B cell (primary cell): Measurements from ENCODE around the gene NMT2. TPM values are rescaled to one million over a fixed set of nuclear protein-coding genes. Genes with fewer than 3 reads are reported as not detected.

Experiments used
- ATAC-seq: fragments of 200-7000 bp; cut with Tn5 transposase; one replicate; pipeline ENCODE4 v1.10.0; 2021; ENCODE audit warnings: low read depth, mild to moderate bottlenecking, moderate number of reproducible peaks, moderate library complexity
- CTCF ChIA-PET: fragments of 350-600 bp; sonication (Branson Sonifier 250); formaldehyde crosslinking; loops from one replicate; lab custom pipeline; 2021; ENCODE audit warnings: antibody characterized with exemption, inconsistent platforms; lab: Charles Lee
- POLR2A ChIA-PET: fragments of 350-600 bp; sonication (Branson Sonifier 250); formaldehyde crosslinking; loops from one replicate; lab custom pipeline; 2021; ENCODE audit warnings: antibody characterized with exemption; lab: Charles Lee
- DNase-seq: peaks from one replicate; pipeline ENCODE4 v3.0.0; 2013
- H2AFZ ChIP-seq: 2 replicates; pipeline ENCODE4 v1.6.1; 2012; ENCODE audit warnings: mild to moderate bottlenecking, low read depth, low read length; ENCODE audit not compliant: insufficient read depth, poor library complexity, severe bottlenecking
- H3K27ac ChIP-seq, 2 donors: 1 replicate in 1 of 2; 2 replicates in 1 of 2; pipeline ENCODE4 v1.5.1; 2012 to 2013; ENCODE audit warnings: low read length in 2 of 2, mild to moderate bottlenecking in 2 of 2, moderate library complexity in 1 of 2
- H3K27me3 ChIP-seq, 4 experiments: fragments of 200-600 bp in 1 of 4; sonication (generic) in 1 of 4; replicated peaks in 1 of 4; 1 replicate in 2 of 4; 2 replicates in 2 of 4; pipeline versions ENCODE4 v1.6.1 to v1.7.0; 2013 to 2016; ENCODE audit warnings: low read length in 3 of 4, mild to moderate bottlenecking in 2 of 4, mixed read lengths in 1 of 4, moderate library complexity in 1 of 4; ENCODE audit not compliant: insufficient read depth in 4 of 4, control insufficient read depth in 3 of 4; ENCODE audit errors: control extremely low read depth in 1 of 4
- H3K36me3 ChIP-seq, 2 experiments: replicated peaks in 1 of 2; 1 replicate in 1 of 2; 2 replicates in 1 of 2; pipeline versions ENCODE4 v1.6.1 to v1.7.1; 2013; ENCODE audit warnings: low read length in 1 of 2; ENCODE audit not compliant: insufficient read depth in 2 of 2, control insufficient read depth in 1 of 2; ENCODE audit errors: control extremely low read depth in 1 of 2, extremely low read depth in 1 of 2
- H3K4me1 ChIP-seq, 2 donors: fragments of 200-600 bp in 1 of 2; sonication (generic) in 1 of 2; 1 replicate in 1 of 2; 2 replicates in 1 of 2; pipeline versions ENCODE4 v1.5.1 to v1.6.1; 2013 to 2017; ENCODE audit warnings: low read length in 2 of 2; ENCODE audit not compliant: control insufficient read depth in 2 of 2, insufficient read depth in 2 of 2
- H3K4me2 ChIP-seq: replicated peaks from 2 replicates; pipeline ENCODE3; 2012; ENCODE audit warnings: mild to moderate bottlenecking, low read depth, low read length; ENCODE audit not compliant: poor library complexity, severe bottlenecking
- H3K4me3 ChIP-seq, 5 experiments: fragments of 200-600 bp in 1 of 5; sonication (generic) in 1 of 5; 1 replicate in 3 of 5; 2 replicates in 2 of 5; pipeline versions ENCODE4 v1.5.1 to v1.7.0; 2011 to 2016; ENCODE audit warnings: low read length in 4 of 5, mild to moderate bottlenecking in 4 of 5, low read depth in 2 of 5, control low read depth in 1 of 5, moderate library complexity in 1 of 5; ENCODE audit not compliant: insufficient read depth in 1 of 5; ENCODE audit errors: control extremely low read depth in 1 of 5, extremely low read depth in 1 of 5
- H3K79me2 ChIP-seq: fragments of 200-600 bp; sonication (generic); one replicate; pipeline ENCODE4 v1.6.0; 2016; ENCODE audit warnings: low read length; ENCODE audit not compliant: control insufficient read depth, insufficient read depth
- H3K9ac ChIP-seq: fragments of 200-600 bp; sonication (generic); 2 replicates; pipeline ENCODE4 v1.6.1; 2017; ENCODE audit warnings: mild to moderate bottlenecking, low read length, moderate library complexity
- H3K9me3 ChIP-seq, 3 donors: one replicate each; pipeline versions ENCODE4 v1.6.1 to v1.7.1; 2013; ENCODE audit warnings: low read length in 2 of 3; ENCODE audit not compliant: control insufficient read depth in 2 of 3, insufficient read depth in 1 of 3; ENCODE audit errors: control extremely low read depth in 1 of 3
- H4K20me1 ChIP-seq: 2 replicates; pipeline ENCODE4 v1.6.0; 2012; ENCODE audit warnings: mild to moderate bottlenecking, low read length; ENCODE audit not compliant: insufficient read depth, control insufficient read depth, poor library complexity, severe bottlenecking
- H3K27ac Mint-ChIP-seq: one replicate; pipeline ENCODE4 v1.8.0; 2021; ENCODE audit warnings: mixed read lengths
- H3K27me3 Mint-ChIP-seq: one replicate; pipeline ENCODE4 v1.8.0; 2021; ENCODE audit warnings: mixed read lengths
- H3K4me1 Mint-ChIP-seq: one replicate; pipeline ENCODE4 v1.8.0; 2021; ENCODE audit warnings: mixed read lengths
- H3K4me3 Mint-ChIP-seq: one replicate; pipeline ENCODE4 v1.8.0; 2021; ENCODE audit warnings: mixed read lengths
- H3K9me3 Mint-ChIP-seq: one replicate; pipeline ENCODE4 v1.8.0; 2022; ENCODE audit warnings: mixed read lengths; ENCODE audit not compliant: insufficient read depth
- EZH2 ChIP-seq: IDR thresholded peaks from 2 replicates; pipeline ENCODE4 v1.6.1; 2012; ENCODE audit warnings: borderline replicate concordance, low read depth, mild to moderate bottlenecking, moderate library complexity, low read length; ENCODE audit not compliant: insufficient read depth, poor library complexity, severe bottlenecking
- WGBS: methylation state at CpG from one replicate; pipeline ENCODE4 v1.1.5; 2013; ENCODE audit warnings: missing lambda C conversion rate; ENCODE audit not compliant: insufficient coverage; 5-methylcytosine and 5-hydroxymethylcytosine counted together
- intact Hi-C: fragments of 100-400 bp; cut with micrococcal nuclease; formaldehyde crosslinking; loops from one replicate; pipeline ENCODE4 v1.10.0; 2022
- polyA plus RNA-seq: library from polyadenylated mRNA; depleted of rRNA; stranded (reverse); fragments of >200 nt; gene quantifications from 2 replicates; pipeline ENCODE4 v1.2.3, GENCODE V29; 2012
- total RNA-seq, 2 donors: library from RNA; stranded (reverse); fragments of 120-200 nt in 1 of 2; gene quantifications; 1 replicate in 1 of 2; 2 replicates in 1 of 2; pipeline versions ENCODE4 v1.2.3 to v1.2.4, GENCODE V29; 2013 to 2022
- TF ChIP-seq, protein P1 (sequence below): fragments of 200-600 bp; IDR thresholded peaks from one replicate; pipeline ENCODE4 v1.8.0; 2022; ENCODE audit warnings: antibody characterized with exemption, mild to moderate bottlenecking

Gene NMT2
- total and polyA plus RNA-seq, 2 donors (not counting 1 experiment from before 2014, with no cell fraction given) = 2.8 to 73.3 TPM

DNA sequence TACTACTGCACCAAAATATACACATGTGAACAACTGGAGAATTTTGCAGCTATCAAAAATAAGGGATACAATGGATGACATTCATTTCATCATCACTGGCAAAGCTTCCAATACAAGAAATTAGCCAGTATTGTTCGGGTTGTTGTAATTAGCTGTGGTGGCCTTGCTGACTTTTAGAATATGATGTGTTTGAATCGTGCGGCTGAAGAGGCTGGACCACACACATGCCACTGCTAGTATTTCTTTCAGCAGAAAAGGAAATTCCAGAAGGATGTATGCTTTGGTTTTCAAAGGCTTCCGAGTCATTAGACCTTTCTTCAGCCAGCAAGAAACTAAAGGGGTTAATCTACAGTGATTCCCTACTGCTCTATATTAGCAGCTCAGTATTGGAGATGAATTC is 54.7 kb downstream of the NMT2 start:
- H2AFZ ChIP-seq = no peak overlapping the region
- intact Hi-C loops = no loop called here
- no peak overlapping the region for H3K4me3 Mint-ChIP-seq
- H3K4me3 ChIP-seq = no peak overlapping the region
- H3K4me1 ChIP-seq = no peaks in the 10 kb centered on the region
- DNase-seq (no peak), ATAC-seq (no peak)
- H3K36me3 ChIP-seq = peaks cover 0 to 10% of the 10 kb centered on the region in 2 experiments
- ChIA-PET CTCF (interaction anchor here (1.6 kb wide), 2 partner anchors 10 to 28 kb away, joined by 4 to 5 read pairs; no protein-coding TSS in a partner anchor), POLR2A (no interaction called here)
- H3K9me3 Mint-ChIP-seq = no peaks in the 10 kb centered on the region
- 94% methylated on average over 2 of the region's 4 CpGs for WGBS
- H3K27me3 ChIP-seq = no peaks in the 10 kb centered on the region
- H3K79me2 ChIP-seq = no peaks in the 10 kb centered on the region
- H3K9ac ChIP-seq = no peak overlapping the region
- no peak overlapping the region for H3K27ac ChIP-seq
- no peak for TF ChIP-seq EZH2
- TF ChIP-seq, protein P1, sequence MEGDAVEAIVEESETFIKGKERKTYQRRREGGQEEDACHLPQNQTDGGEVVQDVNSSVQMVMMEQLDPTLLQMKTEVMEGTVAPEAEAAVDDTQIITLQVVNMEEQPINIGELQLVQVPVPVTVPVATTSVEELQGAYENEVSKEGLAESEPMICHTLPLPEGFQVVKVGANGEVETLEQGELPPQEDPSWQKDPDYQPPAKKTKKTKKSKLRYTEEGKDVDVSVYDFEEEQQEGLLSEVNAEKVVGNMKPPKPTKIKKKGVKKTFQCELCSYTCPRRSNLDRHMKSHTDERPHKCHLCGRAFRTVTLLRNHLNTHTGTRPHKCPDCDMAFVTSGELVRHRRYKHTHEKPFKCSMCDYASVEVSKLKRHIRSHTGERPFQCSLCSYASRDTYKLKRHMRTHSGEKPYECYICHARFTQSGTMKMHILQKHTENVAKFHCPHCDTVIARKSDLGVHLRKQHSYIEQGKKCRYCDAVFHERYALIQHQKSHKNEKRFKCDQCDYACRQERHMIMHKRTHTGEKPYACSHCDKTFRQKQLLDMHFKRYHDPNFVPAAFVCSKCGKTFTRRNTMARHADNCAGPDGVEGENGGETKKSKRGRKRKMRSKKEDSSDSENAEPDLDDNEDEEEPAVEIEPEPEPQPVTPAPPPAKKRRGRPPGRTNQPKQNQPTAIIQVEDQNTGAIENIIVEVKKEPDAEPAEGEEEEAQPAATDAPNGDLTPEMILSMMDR = no peak
- no peaks in the 10 kb centered on the region for H3K9me3 ChIP-seq
- peaks cover 2% of the 10 kb centered on the region for H3K4me1 Mint-ChIP-seq
- no peaks in the 10 kb centered on the region for H4K20me1 ChIP-seq
- no peak overlapping the region for H3K4me2 ChIP-seq
- no peak overlapping the region for H3K27ac Mint-ChIP-seq
- no peaks in the 10 kb centered on the region for H3K27me3 Mint-ChIP-seq

DNA sequence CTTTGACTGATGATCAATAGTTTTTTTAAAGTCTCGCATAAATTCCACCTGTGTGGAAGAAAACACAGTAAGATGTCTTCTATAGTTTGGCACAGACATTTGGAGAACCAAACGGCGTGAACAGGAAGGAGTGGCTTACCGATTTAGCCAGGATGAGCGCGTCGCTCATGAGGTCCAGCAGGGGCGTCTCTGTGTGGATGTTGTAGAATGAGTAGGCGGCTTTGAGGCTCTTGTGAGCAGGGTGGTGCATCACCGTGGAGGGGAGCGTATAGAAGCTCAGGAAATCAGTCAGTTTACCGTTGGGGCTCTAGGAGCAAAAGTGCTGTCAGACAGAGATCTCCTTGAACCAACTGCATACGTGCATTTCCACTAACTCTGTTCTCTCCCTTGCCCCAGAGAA is 55.8 kb downstream of the NMT2 start:
- Histone ChIP-seq H3K27me3 (no peaks in the 10 kb centered on the region), H2AFZ (no peak overlapping the region), H3K27ac (no peak overlapping the region), H3K4me3 (no peak overlapping the region), H3K4me1 (no peaks in the 10 kb centered on the region), H3K9me3 (no peaks in the 10 kb centered on the region), H3K4me2 (no peak overlapping the region), H3K9ac (no peak overlapping the region), H4K20me1 (no peaks in the 10 kb centered on the region), H3K36me3 (peaks cover 0 to 14% of the 10 kb centered on the region in 2 experiments), H3K79me2 (no peaks in the 10 kb centered on the region)
- Mint-ChIP-seq H3K9me3 (no peaks in the 10 kb centered on the region), H3K4me3 (no peak overlapping the region), H3K4me1 (no peaks in the 10 kb centered on the region), H3K27ac (no peak overlapping the region), H3K27me3 (no peaks in the 10 kb centered on the region)
- intact Hi-C loops = no loop called here
- no peak for TF ChIP-seq EZH2
- TF ChIP-seq, protein P1 = no peak
- ChIA-PET POLR2A (no interaction called here), CTCF (interaction anchor here (1.6 kb wide), 2 partner anchors 9 to 29 kb away, joined by 4 to 5 read pairs; no protein-coding TSS in a partner anchor)
- DNase-seq (no peak), ATAC-seq (no peak)
- WGBS = 98% methylated on average over 11 of the region's 13 CpGs
